Activated CD4-positive, alpha-beta T cell treated with anti-CD3 and anti-CD28 coated beads, Interleukin-2, amount 50 U/mL, for 1 hour (primary cell): ENCODE results near the gene NXN.
"Not testable (repeated sequence)": the region's sequence is repeated elsewhere in the genome, so short reads cannot be mapped to it uniquely, and the experiment has no call there.

Experiments used
- DNase-seq: peaks from one replicate; pipeline ENCODE4 v3.0.0-alpha.2; 2020

The NXN gene

DNA sequence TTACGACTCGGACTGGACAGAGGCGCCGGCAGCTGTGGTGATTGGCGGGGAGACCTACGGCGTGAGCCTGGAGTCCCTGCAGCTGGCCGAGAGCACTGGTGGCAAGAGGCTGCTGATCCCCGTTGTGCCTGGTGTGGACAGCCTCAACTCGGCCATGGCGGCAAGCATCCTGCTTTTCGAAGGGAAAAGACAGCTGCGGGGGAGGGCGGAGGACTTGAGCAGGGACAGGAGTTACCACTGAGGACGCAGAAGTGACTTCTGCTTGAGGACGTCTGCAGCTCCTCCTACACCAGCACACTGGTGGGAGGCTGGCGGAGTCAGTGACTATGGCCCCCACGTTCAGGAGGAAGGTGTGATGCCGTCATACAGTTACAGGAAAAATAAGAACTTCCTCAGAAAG is 187.7 kb downstream of the NXN start:
- no peak for DNase-seq

DNA sequence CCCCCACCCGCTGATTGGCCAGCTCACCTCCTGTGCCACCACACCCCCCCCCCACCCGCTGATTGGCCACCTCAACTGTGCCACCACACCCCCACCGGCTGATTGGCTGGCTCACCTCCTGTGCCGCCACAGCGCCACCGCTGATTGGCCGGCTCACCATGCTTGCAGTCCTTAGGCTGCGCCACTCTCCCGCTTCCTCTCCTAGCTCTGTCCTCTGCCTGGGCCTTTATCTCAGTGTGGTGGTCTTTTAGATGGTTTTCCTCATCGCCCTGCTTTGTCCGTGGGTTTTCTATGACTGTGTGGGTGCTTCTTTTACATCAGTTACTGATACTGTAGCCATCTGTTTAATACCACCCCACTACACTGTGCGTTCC is 188.7 kb downstream of the NXN start:
- not testable (repeated sequence) for DNase-seq

DNA sequence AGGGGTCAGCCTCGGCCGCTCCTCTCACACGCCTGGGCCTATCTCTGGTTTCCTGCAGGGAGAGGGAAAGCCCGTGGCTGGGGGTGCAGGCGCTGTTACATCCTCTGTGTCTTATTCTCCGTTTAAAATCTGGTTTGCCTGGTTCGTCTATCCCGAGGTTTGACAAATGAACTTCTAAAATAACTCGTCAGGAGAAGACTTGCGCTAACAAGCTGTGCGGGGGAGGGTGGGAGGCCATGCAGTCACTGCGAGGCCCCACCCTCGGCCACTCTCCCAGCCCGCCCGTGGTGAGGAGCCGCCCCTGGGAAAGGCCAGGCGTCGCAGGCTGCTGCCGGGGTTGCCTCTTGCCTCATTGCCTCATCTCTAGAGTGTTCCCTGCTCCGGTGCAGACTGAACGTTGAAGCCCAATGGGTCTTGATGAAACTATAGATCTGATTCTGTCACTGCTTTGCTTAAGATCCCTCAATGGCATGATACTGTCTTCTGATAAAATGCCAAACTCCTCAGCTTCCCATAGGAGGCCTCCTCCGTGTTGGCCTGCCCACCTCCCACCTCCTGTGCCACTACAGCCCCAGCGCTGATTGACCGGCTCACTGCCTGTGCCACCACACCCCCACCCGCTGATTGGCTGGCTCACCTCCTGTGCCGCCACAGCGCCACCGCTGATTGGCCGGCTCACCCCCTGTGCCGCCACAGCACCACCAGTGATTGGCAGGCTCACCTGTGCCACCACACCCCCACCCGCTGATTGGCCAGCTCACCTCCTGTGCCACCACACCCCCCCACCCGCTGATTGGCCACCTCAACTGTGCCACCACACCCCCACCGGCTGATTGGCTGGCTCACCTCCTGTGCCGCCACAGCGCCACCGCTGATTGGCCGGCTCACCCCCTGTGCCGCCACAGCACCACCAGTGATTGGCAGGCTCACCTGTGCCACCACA is 189.4 kb downstream of the NXN start:
- DNase-seq = not testable (repeated sequence)

DNA sequence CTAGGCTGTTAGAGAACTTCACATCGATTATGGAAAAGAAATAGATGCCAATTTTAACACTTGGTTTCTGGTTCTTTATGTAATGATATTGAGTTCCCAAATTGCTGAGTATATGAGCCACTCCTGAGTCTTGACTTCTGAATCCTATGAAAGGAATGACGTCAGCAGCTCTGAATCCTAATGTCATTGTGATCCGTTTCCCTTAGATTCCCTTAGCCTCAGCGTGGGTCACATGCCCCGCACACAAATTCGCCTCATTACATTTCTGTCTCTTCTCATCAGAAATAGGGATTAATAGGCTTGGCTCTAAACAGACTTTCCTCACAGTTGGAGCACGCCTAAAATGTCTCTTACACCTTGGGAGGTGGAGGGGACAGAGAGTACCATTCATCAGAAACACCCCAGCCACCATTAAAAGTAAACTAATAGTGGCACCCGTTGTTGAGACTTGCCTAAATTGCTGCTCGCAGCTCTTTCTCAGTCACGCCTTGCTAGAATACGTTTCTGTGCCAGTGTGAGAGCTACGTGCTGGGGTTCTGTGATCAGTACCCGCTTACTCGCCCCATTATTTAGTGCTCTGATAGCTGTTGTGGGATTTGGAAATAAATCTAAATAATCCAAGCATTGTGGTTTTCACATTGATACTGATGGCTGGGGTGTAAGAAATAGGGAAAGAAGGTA is 190.3 kb downstream of the NXN start:
- DNase-seq = no peak

DNA sequence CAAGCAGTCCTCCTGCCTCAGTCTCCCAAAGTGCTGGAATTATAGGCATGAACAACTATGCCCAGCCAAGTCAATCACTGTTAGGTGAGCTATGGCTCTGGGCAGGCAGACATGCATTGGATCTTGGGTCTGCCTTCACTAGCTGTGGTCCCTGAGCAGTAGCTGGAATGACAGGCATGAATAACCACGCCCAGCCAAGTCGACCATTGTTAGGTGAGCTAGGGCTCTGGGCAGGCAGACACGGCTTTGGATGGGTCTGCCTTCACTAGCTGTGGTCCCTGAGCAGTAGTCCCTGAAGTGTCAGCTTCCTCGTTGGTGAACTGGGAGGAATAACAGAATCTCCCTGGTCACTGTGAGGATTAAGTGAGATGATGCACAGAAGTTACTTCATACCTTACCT is 191.0 kb downstream of the NXN start:
- DNase-seq = no peak

DNA sequence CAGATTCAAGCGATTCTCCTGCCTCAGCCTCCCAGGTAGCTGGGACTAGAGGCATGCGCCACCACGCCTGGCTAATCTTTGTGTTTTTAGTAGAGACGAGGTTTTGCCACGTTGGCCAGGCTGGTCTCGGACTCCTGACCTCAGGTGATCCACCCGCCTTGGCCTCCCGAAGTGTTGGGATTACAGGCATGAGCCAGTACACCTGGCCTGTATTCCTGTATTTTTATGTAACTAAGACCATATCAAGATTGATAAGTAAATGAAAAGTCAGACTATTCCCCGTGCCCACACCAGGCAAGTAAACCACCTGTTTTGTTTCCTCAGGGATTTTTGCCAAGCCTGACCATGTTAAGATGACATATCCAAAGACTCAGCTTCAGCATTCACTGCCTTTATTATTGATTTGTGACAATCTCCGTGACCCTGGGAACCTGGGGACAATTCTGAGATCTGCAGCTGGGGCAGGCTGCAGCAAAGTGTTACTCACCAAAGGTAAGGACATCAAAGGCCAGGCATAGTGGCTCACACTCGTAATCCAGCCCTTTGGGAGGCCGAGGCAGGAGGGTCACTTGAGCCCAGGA is 191.8 kb downstream of the NXN start:
- no peak for DNase-seq

DNA sequence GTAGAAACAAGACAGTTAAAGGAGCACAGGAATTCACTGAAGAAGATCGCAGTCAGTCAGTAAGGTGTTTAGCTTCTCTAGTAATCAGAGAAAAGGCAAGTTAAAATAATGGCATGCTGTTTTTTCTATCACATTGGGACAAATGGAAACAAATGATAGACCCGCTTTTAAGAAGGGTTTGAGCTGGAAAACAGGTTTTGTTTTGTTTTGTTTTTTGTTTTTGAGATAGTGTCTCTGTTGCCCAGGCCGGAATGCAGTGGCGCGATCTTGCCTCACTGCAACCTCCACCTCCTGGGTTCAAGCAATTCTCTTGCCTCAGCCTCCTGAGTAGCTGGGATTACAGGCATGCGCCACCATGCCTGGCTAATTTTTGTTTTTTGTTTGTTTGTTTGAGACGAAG is 193.7 kb downstream of the NXN start:
- DNase-seq = not testable (repeated sequence)

DNA sequence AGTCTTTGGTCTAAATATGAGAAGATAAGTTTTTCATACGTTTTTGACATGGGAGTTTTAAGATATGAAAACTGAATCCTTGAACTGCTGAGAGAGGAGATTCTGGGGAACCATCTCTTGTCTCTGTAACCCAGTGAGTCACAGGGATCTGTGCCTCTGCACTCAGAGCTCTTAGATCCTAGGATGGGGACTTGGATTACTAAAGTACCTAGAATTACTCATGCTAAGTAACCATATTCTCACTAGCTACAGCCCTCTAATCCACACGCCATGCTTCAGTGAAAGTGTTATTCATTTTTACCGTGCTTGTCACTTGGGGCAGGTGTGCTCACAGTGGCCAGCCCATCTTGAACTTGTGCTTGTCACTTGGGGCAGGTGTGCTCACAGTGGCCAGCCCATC is 195.4 kb downstream of the NXN start:
- DNase-seq = no peak

DNA sequence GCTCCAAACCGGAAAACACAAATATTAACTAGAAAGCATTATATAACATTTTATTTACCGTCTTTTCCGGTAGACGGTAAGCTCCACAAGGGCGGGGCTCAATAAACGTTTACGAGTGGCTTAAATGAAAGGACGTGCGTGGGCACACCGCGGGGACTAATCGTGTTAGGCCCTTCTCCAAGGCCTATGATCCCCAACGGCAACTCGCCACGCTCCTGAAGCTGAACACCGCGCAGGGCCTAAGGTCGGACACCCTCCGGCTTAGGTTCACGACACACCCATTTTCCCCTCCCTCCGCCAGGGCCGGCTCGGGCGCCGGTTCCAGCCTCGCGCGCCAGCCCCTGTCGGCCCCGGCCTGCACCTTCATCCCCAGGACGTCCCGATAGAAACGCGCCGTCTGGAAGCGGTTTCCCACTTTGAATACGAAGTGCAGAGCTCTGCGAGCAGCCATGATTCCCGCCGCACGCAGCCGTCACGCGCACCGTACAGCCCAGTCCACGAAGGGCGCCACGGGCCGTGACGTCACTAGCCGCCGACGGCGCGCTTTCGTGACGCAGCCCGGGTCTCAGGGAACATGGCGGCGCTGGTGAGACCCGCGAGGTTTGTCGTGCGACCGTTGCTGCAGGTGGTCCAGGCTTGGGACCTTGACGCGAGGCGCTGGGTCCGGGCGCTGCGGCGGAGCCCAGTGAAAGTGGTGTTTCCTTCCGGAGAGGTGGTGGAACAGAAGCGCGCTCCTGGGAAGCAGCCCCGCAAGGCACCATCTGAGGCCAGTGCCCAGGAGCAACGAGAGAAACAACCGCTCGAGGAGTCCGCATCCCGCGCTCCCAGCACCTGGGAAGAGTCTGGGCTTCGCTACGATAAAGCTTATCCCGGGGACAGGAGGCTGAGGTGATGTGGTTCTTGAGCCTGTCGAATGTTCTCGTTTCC is 197.5 kb downstream of the NXN start, which contains the start of the genes GLOD4 and MRM3:
TSS of gene GLOD4 (minus strand) at position 476 of the 927 bp plus-strand sequence. CDS start at position 451, 25 bp downstream.
TSS of gene MRM3 (plus strand) at position 549 of the 927 bp plus-strand sequence. CDS start at position 575, 26 bp downstream.
- peak; percentile 94 for DNase-seq

DNA sequence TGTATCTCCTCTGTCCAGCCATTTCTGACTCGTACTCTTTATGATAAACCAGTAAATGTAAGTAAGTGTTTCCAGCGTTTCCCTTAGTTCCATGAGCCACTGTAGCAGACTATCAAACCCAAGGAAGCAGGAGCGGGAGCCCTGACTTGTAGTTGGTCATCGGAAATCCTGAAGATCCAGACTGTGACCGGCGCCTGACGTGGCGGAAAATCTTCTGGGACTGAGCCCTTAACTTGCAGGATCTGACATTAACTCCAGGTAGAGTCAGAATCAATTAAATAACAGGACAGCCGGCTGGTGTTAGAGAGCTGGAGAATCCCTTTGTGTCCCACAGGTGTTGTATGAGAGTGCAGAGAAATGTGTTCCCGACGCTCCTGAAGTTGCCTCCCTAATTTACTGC is 201.5 kb downstream of the NXN start:
- no peak for DNase-seq

DNA sequence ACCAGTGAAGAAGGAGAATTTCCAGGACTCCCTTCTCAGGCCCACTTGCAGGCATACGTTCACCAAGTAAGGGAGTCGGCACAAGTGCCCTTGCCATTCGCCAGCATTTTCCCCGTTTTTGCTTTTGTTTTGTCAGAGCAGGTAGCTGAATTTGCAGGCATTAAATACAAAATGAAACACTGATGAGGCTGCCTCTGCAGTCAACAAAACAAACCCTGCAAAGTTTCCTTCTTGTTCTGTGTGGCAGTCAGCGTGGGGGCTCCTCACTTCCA is 205.3 kb downstream of the NXN start:
- DNase-seq = no peak

DNA sequence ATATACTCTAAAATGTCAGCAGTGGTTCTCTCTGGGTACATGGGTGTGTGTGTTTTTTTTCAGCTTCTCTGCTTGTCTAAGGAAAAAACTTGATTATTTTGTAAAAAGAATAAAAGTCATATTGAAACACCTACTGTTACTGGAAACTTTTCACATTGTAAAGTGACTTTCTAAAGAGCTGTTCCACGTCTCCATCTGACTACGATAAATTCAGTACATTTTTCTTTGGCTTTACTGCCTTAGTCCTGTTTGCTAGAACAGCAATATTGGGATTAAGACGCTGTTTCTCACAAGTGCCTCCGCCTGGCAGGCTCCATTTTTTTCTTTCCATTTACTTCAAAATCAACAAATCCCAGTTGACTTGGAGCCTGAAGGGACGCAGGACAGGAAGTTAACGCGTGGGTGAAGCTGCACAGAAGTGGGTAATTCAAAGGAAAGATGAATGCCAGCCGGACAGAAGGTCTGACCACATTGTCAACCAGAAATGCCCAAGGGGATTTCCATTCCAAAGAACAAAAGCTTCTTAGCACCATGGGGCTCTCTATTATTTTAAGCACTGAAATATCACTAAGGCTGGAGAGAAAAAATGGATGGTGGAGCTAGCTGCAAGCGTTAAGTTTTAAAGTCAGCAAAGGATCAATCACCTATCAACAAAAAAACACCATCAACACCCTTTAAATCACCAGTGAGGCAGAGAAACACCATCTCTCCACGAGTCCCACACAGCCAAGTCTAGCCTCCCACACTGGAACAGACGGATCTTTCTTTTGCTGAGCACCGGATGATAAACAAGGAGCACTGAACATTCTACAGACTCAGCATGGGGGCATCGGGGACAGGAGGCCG is 205.9 kb downstream of the NXN start:
- no peak for DNase-seq

DNA sequence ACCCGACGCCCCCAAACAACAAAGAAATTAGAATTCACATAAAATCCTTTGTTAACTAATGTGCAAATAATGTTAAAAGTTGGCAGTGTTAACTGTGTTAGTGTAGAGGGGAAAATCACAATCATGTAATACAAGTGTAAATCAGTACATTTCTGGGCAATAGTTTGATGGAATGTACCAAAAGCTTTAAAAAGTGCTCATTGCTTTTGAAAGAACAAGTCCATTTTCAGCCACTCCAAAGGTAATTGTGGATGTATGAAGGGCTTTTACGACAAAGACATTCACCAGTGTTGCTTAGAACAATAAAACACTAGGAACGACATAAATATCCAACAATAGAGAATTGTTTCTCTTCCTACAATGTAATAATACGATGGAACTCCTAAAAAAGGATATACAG is 206.6 kb downstream of the NXN start:
- no peak for DNase-seq

DNA sequence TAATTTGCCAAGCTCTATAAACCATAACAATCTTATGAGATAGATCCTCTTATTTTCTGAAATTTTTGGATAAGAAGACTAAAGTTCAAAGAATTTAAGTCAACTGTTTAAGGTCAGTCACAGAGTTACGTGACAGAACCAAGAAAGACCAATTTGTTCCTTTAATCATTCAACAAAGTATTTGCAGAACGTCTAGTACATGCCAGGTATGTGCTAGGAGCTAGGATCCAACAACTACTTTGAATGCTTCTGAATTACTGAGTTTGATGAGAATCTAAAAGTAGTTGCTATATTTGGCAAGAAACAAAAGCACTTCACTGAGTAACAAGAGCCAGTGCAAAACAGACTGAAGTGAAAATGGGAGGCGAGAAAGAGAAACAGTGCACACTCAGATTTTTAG is 212.5 kb downstream of the NXN start:
- no peak for DNase-seq

DNA sequence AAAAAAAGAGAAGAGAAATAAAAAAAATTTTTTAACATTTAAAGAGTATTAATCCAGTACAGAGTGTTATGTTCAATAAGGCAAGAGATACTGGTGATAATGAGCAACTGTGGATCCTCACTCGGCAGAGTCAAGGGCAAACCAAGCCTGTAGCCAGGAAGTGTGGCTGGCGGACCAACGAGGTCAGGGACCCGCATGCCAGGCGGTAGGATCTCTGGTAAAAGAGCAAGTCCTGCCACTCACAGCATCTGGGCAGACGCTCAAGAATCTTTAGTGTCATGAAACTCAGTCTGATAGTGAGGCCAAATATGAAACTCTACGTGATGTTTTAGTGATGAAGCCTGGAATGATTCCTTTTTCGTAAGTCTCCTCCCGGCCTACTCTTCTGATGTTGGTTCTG is 219.2 kb downstream of the NXN start:
- no peak for DNase-seq

DNA sequence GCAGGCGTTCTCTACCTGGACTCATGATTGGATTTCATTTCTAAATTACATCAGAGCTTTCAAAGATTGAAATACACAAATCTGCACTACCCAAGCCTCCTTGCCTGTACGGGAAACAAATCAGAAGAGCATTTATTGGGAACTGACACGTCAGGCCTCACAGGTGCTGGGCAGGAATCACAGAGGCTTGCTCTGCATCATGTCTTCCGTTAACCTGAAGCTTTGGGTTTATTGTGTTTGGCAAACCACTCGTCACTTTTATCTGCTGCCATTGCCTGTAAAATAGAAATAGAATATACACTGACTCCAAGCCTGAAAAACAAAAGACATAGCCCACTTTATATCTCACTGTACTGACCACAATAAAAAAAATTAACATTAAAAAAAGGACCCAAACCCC is 219.6 kb downstream of the NXN start:
- no peak for DNase-seq

DNA sequence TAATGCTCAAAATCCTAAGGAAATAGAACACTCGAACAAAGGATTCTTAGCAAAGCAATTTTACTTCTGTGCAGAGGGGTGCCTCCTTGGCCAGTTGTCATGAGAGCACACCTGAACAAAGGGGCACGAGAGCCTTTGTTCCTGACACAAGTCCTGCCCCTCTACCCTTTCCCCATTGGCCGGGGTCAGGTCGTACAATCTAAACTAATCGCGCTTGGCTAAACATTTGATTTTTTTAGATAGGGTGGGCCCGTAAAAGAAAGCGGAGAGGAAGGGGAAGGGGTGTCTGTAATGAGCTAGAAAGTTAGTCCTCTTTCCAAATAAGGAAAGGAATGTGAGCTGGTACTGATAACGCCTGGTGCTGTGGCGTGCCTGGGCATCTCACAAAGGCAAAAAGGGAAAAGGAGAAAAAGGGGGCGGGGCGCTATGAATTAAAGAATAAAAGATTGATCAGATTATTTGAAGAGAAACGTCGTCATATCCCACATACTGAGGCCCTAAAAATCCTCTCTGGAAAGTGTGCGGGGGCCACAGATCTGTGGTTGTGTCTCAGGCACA is 223.5 kb downstream of the NXN start:
- not testable (repeated sequence) for DNase-seq

DNA sequence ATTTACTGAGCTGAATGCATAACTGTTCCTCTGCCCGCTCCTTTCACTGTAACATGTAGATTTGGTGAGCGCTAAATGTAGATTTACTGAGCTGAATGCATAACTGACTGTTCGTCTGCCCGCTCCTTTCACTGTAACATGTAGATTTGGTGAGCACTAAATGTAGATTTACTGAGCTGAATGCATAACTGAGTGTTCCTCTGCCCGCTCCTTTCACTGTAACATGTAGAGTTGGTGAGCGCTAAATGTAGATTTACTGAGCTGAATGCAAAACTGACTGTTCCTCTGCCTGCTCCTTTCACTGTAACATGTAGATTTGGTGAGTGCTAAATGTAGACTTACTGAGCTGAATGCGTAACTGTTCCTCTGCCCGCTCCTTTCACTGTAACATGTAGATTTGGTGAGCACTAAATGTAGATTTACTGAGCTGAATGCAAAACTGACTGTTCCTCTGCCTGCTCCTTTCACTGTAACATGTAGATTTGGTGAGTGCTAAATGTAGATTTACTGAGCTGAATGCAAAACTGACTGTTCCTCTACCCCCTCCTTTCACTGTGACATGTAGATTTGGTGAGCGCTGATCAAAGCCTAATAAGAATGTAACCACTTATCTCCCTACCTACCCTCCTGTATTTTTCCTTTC is 224.1 kb downstream of the NXN start:
- not testable (repeated sequence) for DNase-seq

DNA sequence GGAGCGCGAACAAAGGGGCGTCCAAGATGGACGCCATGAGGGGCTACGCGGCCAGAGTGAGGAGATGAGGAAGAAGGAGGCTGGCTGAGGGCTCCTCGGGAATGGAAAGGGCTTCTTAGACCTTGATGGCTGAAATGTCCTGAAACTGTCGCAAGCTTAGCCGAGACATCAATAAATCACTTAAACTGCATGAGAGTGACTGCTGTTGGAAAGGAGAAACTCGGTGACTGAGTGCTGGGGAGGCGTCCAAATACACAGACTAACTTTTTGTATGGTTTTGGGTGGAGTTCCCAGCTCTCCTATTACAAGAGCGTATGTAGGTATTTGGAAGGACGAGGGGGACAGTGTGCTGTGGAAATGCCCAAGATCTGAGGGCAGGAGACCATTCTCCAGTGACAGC is 226.2 kb downstream of the NXN start:
- no peak for DNase-seq

DNA sequence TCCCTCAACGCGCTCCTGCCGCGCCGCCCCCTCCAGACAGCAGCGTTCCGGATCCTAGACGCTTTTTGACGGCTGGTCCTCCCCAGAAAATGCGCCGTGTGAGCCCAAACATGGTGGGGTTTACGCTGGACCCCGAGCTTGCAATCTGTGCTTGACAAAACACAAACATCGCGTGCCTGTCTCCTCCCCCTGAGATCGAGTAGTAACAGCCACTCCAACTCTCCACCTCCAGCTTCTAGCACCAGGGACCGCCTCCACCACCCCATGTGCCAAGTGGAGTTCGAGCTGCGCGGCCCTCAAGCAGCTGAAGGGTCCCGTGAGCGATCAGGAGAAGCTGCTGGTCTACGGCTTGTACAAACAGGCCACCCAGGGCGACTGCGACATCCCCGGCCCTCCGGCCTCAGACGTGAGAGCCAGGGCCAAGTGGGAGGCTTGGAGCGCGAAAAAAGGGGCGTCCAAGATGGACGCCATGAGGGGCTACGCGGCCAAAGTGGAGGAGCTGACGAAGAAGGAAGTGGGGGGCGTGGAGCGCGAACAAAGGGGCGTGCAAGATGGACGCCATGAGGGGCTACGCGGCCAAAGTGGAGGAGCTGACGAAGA is 226.9 kb downstream of the NXN start:
- DNase-seq = no peak
